ENCODE results near the gene TMEM184B. TPM values are rescaled to one million over a fixed set of nuclear protein-coding genes. Genes with fewer than 3 reads are reported as not detected.

The TMEM184B gene
- polyA plus RNA-seq, 1 donor (not counting 4 experiments of a cell fraction or from before 2014, with no cell fraction given): 18.8 TPM

DNA sequence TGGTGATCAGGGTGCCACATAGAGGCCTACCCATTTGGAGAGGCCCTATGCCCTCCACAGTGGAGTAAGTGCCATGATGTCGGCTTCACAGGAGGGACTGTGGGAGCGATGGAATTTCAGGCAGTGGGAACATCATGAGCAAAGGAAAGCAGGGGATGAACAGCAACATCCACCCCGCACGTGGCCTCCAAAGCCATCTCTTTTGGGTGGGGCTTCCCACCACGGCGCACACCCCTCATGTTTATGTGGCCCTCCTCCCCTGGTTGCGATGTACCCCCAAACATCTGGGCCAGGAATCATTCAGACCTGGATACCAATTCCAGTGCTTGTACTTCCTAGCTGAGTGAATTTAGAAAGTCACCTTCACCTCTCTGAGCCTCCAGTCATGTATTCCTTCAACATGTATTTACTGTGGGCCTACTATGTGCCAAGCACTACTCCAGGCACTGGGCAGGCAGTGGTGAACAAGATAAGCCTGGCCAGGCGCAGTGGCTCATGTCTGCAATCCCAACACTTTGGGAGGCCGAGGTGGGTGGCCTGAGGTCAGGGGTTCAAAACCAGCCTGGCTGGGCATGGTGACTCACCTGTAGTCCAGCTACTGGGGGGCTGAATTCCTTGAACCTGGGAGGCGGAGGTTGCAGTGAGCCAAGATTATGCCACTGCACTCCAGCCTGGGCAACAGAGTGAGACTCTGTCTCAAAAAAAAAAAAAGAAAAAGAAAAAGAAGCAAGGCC lies 72.8 kb downstream of the TMEM184B start:
- peaks cover 16% of the 10 kb centered on the region for H3K4me1 ChIP-seq (ENCODE audit: control insufficient read depth, extremely low read depth, insufficient read depth, low read length)
- DNase-seq (ENCODE audit: low read depth, low spot score): no peak
- TF ChIP-seq, protein P1, sequence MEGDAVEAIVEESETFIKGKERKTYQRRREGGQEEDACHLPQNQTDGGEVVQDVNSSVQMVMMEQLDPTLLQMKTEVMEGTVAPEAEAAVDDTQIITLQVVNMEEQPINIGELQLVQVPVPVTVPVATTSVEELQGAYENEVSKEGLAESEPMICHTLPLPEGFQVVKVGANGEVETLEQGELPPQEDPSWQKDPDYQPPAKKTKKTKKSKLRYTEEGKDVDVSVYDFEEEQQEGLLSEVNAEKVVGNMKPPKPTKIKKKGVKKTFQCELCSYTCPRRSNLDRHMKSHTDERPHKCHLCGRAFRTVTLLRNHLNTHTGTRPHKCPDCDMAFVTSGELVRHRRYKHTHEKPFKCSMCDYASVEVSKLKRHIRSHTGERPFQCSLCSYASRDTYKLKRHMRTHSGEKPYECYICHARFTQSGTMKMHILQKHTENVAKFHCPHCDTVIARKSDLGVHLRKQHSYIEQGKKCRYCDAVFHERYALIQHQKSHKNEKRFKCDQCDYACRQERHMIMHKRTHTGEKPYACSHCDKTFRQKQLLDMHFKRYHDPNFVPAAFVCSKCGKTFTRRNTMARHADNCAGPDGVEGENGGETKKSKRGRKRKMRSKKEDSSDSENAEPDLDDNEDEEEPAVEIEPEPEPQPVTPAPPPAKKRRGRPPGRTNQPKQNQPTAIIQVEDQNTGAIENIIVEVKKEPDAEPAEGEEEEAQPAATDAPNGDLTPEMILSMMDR (optimal IDR thresholded peaks at IDR 0.05 in 1 of 3, IDR thresholded peaks at IDR 0.05 in 1 of 3, conservative IDR thresholded peaks at IDR 0.05 in 1 of 3; ENCODE audit: extremely low read depth in 1 of 3, insufficient read depth in 2 of 3, low read length in 3 of 3): no peak
- no peak for TF ChIP-seq EZH2 (IDR thresholded peaks at IDR 0.05; ENCODE audit: low read length)
- no peaks in the 10 kb centered on the region for H3K9me3 ChIP-seq (ENCODE audit: control insufficient read depth, low read depth, low read length)
- H4K20me1 ChIP-seq (ENCODE audit: control insufficient read depth, extremely low read depth, insufficient read depth, low read length): peaks cover 13% of the 10 kb centered on the region
- H3K79me2 ChIP-seq (ENCODE audit: control insufficient read depth, insufficient read depth, low read length): peaks cover 26% of the 10 kb centered on the region
- H3K27me3 ChIP-seq (ENCODE audit: control insufficient read depth, extremely low read depth, insufficient read depth, low read length): no peaks in the 10 kb centered on the region
- FAIRE-seq: no peak
- H2AFZ ChIP-seq (ENCODE audit: control insufficient read depth, low read length): no peak overlapping the region
- dilution Hi-C loops (cut with MboI; ENCODE audit: extremely low pct_ligation_motif_present, low sequenced_read_pairs): no loop called here
- H3K4me3 ChIP-seq (ENCODE audit: control insufficient read depth in 2 of 3, extremely low read depth in 1 of 3, insufficient read depth in 2 of 3, low read depth in 1 of 3, low read length in 3 of 3): no peak overlapping the region
- H3K9me1 ChIP-seq (ENCODE audit: control insufficient read depth, extremely low read depth, insufficient read depth, low read length): no peaks in the 10 kb centered on the region
- H3K36me3 ChIP-seq (ENCODE audit: control insufficient read depth in 2 of 2, extremely low read depth in 1 of 2, insufficient read depth in 2 of 2, low read length in 2 of 2): peaks cover 0 to 5% of the 10 kb centered on the region in 2 experiments
- H3K9ac ChIP-seq (ENCODE audit: control insufficient read depth, extremely low read depth, insufficient read depth, low read length): no peak overlapping the region
- H3K27ac ChIP-seq (ENCODE audit: control insufficient read depth, insufficient read depth, low read length): no peak overlapping the region
- no peak overlapping the region for H3K4me2 ChIP-seq (ENCODE audit: control insufficient read depth, extremely low read depth, insufficient read depth, low read depth, low read length)

DNA sequence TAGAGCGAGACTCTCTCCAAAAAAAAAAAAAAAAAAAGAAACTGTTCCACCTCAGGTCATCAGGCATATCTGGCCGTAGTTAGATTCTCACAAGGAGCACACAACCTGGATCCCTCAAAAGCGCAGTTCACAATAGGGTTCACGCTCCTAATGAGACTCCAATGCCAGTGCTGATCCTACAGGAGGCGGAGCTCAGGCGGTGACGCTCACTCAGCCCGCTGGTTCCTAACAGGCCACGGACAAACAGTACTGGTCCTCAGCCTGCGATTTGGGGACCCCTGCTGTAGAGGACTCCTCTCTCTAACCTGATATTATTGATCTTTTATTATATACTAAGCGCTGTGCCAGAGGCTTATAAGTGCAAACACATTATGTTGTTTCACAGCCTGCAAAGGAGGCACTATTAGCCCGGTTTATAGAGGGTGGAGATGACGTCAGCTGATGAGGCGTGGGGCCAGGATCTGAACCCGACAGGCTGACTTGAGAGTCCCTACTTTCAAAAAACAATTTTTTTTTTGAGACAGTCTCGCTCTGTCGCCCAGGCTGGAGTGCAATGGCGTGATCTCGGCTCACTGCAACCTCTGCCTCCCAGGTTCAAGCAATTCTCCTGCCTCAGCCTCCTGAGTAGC lies 75.9 kb downstream of the TMEM184B start:
- Histone ChIP-seq H4K20me1 (ENCODE audit: control insufficient read depth, extremely low read depth, insufficient read depth, low read length) (no peaks in the 10 kb centered on the region), H3K27ac (ENCODE audit: control insufficient read depth, insufficient read depth, low read length) (no peak overlapping the region), H3K4me2 (ENCODE audit: control insufficient read depth, extremely low read depth, insufficient read depth, low read depth, low read length) (no peak overlapping the region), H3K4me3 (ENCODE audit: control insufficient read depth in 2 of 3, extremely low read depth in 1 of 3, insufficient read depth in 2 of 3, low read depth in 1 of 3, low read length in 3 of 3) (no peak overlapping the region), H3K9me3 (ENCODE audit: control insufficient read depth, low read depth, low read length) (no peaks in the 10 kb centered on the region), H3K9ac (ENCODE audit: control insufficient read depth, extremely low read depth, insufficient read depth, low read length) (no peak overlapping the region), H3K79me2 (ENCODE audit: control insufficient read depth, insufficient read depth, low read length) (no peaks in the 10 kb centered on the region), H2AFZ (ENCODE audit: control insufficient read depth, low read length) (no peak overlapping the region), H3K36me3 (ENCODE audit: control insufficient read depth in 2 of 2, extremely low read depth in 1 of 2, insufficient read depth in 2 of 2, low read length in 2 of 2) (no peaks in the 10 kb centered on the region), H3K9me1 (ENCODE audit: control insufficient read depth, extremely low read depth, insufficient read depth, low read length) (no peaks in the 10 kb centered on the region), H3K4me1 (ENCODE audit: control insufficient read depth, extremely low read depth, insufficient read depth, low read length) (peaks cover 6% of the 10 kb centered on the region), H3K27me3 (ENCODE audit: control insufficient read depth, extremely low read depth, insufficient read depth, low read length) (no peaks in the 10 kb centered on the region)
- no peak for FAIRE-seq
- dilution Hi-C loops (cut with MboI; ENCODE audit: extremely low pct_ligation_motif_present, low sequenced_read_pairs): no loop called here
- TF ChIP-seq EZH2 (IDR thresholded peaks at IDR 0.05; ENCODE audit: low read length): no peak
- TF ChIP-seq, protein P1 (optimal IDR thresholded peaks at IDR 0.05 in 1 of 3, IDR thresholded peaks at IDR 0.05 in 1 of 3, conservative IDR thresholded peaks at IDR 0.05 in 1 of 3; ENCODE audit: extremely low read depth in 1 of 3, insufficient read depth in 2 of 3, low read length in 3 of 3): no peak
- DNase-seq (ENCODE audit: low read depth, low spot score): no peak

Measured in keratinocyte (primary cell).